Neural cell (in vitro differentiated cells): Measurements from ENCODE around the gene CENPX. TPM values are rescaled to one million over a fixed set of nuclear protein-coding genes. Genes with fewer than 3 reads are reported as not detected.

ENCODE experiments used
- H2AFZ ChIP-seq: fragments of 200-600, 300-800 bp; sonication (generic), shearing (Covaris generic); 2 replicates; pipeline ENCODE4 v1.6.0; 2014; ENCODE audit warnings: low read depth, mild to moderate bottlenecking, antibody characterized with exemption, low read length, moderate library complexity
- H3F3A ChIP-seq: fragments of 200-600 bp; shearing (Covaris generic); 2 replicates; pipeline ENCODE4 v1.6.1; 2016; ENCODE audit warnings: mild to moderate bottlenecking, moderate library complexity, mixed read lengths, antibody characterized with exemption, low read length; ENCODE audit not compliant: insufficient read depth, poor library complexity, severe bottlenecking
- H3K27ac ChIP-seq: fragments of 200-600, 300-800 bp; sonication (generic), shearing (Covaris generic); 2 replicates; pipeline ENCODE4 v1.5.1; 2014; ENCODE audit warnings: mild to moderate bottlenecking, low read length, moderate library complexity
- H3K27me3 ChIP-seq: fragments of 300-800, 200-600 bp; sonication (generic), shearing (Covaris generic); 2 replicates; pipeline ENCODE4 v1.6.0; 2014; ENCODE audit warnings: mild to moderate bottlenecking, low read depth, low read length, moderate library complexity; ENCODE audit not compliant: insufficient read depth
- H3K36me3 ChIP-seq: fragments of 300-800, 200-600 bp; sonication (generic), shearing (Covaris generic); 2 replicates; pipeline ENCODE4 v1.5.1; 2014; ENCODE audit warnings: mild to moderate bottlenecking, antibody characterized with exemption, low read length, moderate library complexity; ENCODE audit not compliant: insufficient read depth
- H3K4me2 ChIP-seq: fragments of 300-800, 200-600 bp; sonication (generic), shearing (Covaris generic); 2 replicates; pipeline ENCODE4 v1.6.0; 2014; ENCODE audit warnings: mild to moderate bottlenecking, low read length
- H3K4me3 ChIP-seq: fragments of 300-800, 200-600 bp; sonication (generic), shearing (Covaris generic); 2 replicates; pipeline ENCODE4 v1.5.1; 2014; ENCODE audit warnings: mild to moderate bottlenecking, low read length, moderate library complexity
- H3K79me2 ChIP-seq: fragments of 200-600 bp; shearing (Covaris generic); replicated peaks from 2 replicates; pipeline ENCODE4 v1.6.0; 2014; ENCODE audit warnings: mild to moderate bottlenecking, low read length, moderate library complexity; ENCODE audit not compliant: insufficient read depth
- H3K9ac ChIP-seq: fragments of 300-800, 200-600 bp; sonication (generic), shearing (Covaris generic); 2 replicates; pipeline ENCODE4 v1.6.1; 2016; ENCODE audit warnings: mild to moderate bottlenecking, low read length, mixed read lengths
- H3K9me2 ChIP-seq: fragments of 200-600 bp; shearing (Covaris generic); 2 replicates; pipeline ENCODE4 v1.6.1; 2016; ENCODE audit warnings: mild to moderate bottlenecking, low read length, mixed read lengths; ENCODE audit not compliant: insufficient read depth
- H3K9me3 ChIP-seq: fragments of 200-600, 300-800 bp; sonication (generic), shearing (Covaris generic); 2 replicates; pipeline ENCODE4 v1.6.1; 2016; ENCODE audit warnings: mild to moderate bottlenecking, mixed run types, low read length, moderate library complexity, mixed read lengths
- H4K20me1 ChIP-seq: fragments of 200-600 bp; shearing (Covaris generic); 2 replicates; pipeline ENCODE4 v1.6.1; 2016; ENCODE audit warnings: mild to moderate bottlenecking, mixed run types; ENCODE audit not compliant: insufficient read depth
- EP300 ChIP-seq: fragments of 450-650 bp; conservative IDR thresholded peaks from 2 replicates; pipeline ENCODE4 v1.6.1; 2014; ENCODE audit warnings: antibody characterized with exemption, mild to moderate bottlenecking, moderate library complexity; ENCODE audit not compliant: poor library complexity, severe bottlenecking
- EZH2 ChIP-seq: fragments of 200-600, 300-800 bp; shearing (Covaris generic), sonication (generic); IDR thresholded peaks from 2 replicates; pipeline ENCODE4 v1.6.1; 2014; ENCODE audit warnings: antibody characterized with exemption, low read length, borderline replicate concordance, mild to moderate bottlenecking; ENCODE audit not compliant: insufficient read depth, poor library complexity, severe bottlenecking
- MXI1 ChIP-seq: fragments of 450-650 bp; conservative IDR thresholded peaks from 2 replicates; pipeline ENCODE4 v1.6.1; 2014; ENCODE audit warnings: antibody characterized with exemption, mild to moderate bottlenecking; ENCODE audit not compliant: poor library complexity, severe bottlenecking
- POLR2AphosphoS5 ChIP-seq: IDR thresholded peaks from 2 replicates; pipeline ENCODE4 v1.6.1; 2012
- RAD21 ChIP-seq: fragments of 450-650 bp; conservative IDR thresholded peaks from 2 replicates; pipeline ENCODE4 v1.6.1; 2014; ENCODE audit warnings: antibody characterized with exemption, mild to moderate bottlenecking, moderate library complexity
- SMC3 ChIP-seq: fragments of 450-650 bp; conservative IDR thresholded peaks from 2 replicates; pipeline ENCODE4 v1.6.1; 2014; ENCODE audit warnings: antibody characterized with exemption, mild to moderate bottlenecking, moderate library complexity; ENCODE audit not compliant: poor library complexity
- TAF1 ChIP-seq: IDR thresholded peaks from 2 replicates; pipeline ENCODE4 v1.6.1; 2012; ENCODE audit warnings: low read depth
- polyA plus RNA-seq: library from polyadenylated mRNA; depleted of rRNA; stranded (reverse); fragments of >200 nt; gene quantifications from 2 replicates; pipeline ENCODE4 v1.2.3, GENCODE V29; 2014
- TF ChIP-seq, protein P1 (sequence below): IDR thresholded peaks from 2 replicates; pipeline ENCODE4 v1.6.1; 2012; ENCODE audit warnings: borderline replicate concordance
- TF ChIP-seq, protein P2 (sequence below): fragments of 450-650 bp; IDR thresholded peaks from 2 replicates; pipeline ENCODE4 v1.5.1; 2014; ENCODE audit warnings: antibody characterized with exemption, mild to moderate bottlenecking, moderate library complexity; ENCODE audit not compliant: poor library complexity, severe bottlenecking

CENPX gene
- polyA plus RNA-seq, 1 donor from 2014 or later = 205 TPM

DNA sequence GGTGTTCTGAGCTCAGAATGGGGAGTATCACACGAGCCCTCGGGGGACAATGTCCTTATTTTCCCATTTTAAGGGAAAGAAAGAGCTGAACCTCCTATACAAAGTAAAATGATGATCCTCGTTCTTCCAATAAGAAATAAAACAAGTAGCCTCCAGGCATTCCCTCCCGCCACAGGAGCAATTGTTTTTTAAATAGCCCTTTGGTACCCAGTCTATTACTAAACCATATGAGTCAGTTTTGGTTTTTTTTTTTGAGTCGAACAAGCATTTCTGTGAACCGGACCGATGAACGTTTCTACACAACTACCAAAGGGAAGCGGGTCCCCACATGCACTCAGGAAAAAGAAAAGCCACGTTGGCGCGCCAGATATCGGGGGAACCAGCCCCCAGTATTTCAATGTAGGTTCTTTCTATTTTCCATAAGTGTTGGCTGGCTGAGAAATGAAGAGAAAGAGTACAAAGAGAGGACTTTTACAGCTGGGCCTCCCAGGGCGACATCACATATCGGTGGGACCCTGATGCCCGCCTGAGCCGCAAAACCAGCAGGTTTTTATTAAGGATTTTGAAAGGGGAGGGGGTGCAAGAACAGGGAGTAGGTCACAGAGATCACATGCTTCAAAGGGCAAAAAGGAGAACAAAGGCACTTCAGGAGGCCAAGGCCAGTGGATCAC lies 18.6 kb upstream of the CENPX start:
- H2AFZ ChIP-seq = no peak overlapping the region
- no peaks in the 10 kb centered on the region for H4K20me1 ChIP-seq
- no peak overlapping the region for H3K27ac ChIP-seq
- no peak overlapping the region for H3K4me2 ChIP-seq
- no peaks in the 10 kb centered on the region for H3K27me3 ChIP-seq
- TF ChIP-seq, protein P1, sequence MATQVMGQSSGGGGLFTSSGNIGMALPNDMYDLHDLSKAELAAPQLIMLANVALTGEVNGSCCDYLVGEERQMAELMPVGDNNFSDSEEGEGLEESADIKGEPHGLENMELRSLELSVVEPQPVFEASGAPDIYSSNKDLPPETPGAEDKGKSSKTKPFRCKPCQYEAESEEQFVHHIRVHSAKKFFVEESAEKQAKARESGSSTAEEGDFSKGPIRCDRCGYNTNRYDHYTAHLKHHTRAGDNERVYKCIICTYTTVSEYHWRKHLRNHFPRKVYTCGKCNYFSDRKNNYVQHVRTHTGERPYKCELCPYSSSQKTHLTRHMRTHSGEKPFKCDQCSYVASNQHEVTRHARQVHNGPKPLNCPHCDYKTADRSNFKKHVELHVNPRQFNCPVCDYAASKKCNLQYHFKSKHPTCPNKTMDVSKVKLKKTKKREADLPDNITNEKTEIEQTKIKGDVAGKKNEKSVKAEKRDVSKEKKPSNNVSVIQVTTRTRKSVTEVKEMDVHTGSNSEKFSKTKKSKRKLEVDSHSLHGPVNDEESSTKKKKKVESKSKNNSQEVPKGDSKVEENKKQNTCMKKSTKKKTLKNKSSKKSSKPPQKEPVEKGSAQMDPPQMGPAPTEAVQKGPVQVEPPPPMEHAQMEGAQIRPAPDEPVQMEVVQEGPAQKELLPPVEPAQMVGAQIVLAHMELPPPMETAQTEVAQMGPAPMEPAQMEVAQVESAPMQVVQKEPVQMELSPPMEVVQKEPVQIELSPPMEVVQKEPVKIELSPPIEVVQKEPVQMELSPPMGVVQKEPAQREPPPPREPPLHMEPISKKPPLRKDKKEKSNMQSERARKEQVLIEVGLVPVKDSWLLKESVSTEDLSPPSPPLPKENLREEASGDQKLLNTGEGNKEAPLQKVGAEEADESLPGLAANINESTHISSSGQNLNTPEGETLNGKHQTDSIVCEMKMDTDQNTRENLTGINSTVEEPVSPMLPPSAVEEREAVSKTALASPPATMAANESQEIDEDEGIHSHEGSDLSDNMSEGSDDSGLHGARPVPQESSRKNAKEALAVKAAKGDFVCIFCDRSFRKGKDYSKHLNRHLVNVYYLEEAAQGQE = no peak
- TF ChIP-seq RAD21 (no peak), EZH2 (no peak), EP300 (no peak), MXI1 (no peak), POLR2AphosphoS5 (no peak), SMC3 (no peak), TAF1 (no peak)
- TF ChIP-seq, protein P2, sequence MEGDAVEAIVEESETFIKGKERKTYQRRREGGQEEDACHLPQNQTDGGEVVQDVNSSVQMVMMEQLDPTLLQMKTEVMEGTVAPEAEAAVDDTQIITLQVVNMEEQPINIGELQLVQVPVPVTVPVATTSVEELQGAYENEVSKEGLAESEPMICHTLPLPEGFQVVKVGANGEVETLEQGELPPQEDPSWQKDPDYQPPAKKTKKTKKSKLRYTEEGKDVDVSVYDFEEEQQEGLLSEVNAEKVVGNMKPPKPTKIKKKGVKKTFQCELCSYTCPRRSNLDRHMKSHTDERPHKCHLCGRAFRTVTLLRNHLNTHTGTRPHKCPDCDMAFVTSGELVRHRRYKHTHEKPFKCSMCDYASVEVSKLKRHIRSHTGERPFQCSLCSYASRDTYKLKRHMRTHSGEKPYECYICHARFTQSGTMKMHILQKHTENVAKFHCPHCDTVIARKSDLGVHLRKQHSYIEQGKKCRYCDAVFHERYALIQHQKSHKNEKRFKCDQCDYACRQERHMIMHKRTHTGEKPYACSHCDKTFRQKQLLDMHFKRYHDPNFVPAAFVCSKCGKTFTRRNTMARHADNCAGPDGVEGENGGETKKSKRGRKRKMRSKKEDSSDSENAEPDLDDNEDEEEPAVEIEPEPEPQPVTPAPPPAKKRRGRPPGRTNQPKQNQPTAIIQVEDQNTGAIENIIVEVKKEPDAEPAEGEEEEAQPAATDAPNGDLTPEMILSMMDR = no peak
- no peaks in the 10 kb centered on the region for H3K9me3 ChIP-seq
- H3F3A ChIP-seq = peaks cover 8% of the 10 kb centered on the region
- H3K36me3 ChIP-seq = no peaks in the 10 kb centered on the region
- H3K4me3 ChIP-seq = no peak overlapping the region
- no peak overlapping the region for H3K9ac ChIP-seq
- no peaks in the 10 kb centered on the region for H3K79me2 ChIP-seq
- no peaks in the 10 kb centered on the region for H3K9me2 ChIP-seq

DNA sequence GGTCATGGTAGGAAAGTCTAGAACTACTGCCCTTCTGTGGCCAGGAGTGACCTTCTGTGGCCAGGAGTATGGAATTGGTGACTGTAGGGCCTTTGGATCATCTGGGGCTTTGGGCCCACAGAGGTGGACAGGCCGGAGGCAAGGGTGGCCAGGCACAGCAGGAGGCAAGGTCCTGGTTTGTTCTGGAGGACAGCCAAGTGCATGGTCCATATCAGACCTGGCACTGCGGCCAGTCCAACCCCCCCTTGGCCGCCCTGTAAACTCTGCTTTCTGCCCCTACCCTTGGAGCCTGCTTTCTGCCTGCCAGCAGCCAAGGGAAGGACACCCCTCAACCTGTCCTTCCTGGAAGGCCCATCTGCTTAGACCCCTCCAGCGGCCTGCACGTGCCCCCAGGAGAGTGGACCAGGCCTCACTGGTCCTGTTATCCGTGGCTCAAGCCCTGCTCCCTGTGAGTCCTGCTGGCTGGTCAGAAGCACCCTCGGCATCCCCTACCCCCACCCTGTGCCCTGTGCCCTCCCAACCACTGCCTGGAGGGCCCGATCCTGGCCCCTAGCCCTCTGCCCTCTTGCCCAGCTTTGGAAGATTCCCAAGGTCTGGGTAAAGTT lies 17.1 kb upstream of the CENPX start:
- TF ChIP-seq EP300 = no peak
- TF ChIP-seq, protein P1 = no peak
- TF ChIP-seq EZH2 = no peak
- TF ChIP-seq RAD21 = no peak
- no peak for TF ChIP-seq MXI1
- TF ChIP-seq, protein P2 = no peak
- TF ChIP-seq SMC3 = no peak
- no peak for TF ChIP-seq TAF1
- TF ChIP-seq POLR2AphosphoS5 = no peak
- H3K27ac ChIP-seq = no peak overlapping the region
- peaks cover 8% of the 10 kb centered on the region for H3F3A ChIP-seq
- H3K9me3 ChIP-seq = no peaks in the 10 kb centered on the region
- H4K20me1 ChIP-seq = no peaks in the 10 kb centered on the region
- H3K36me3 ChIP-seq = no peaks in the 10 kb centered on the region
- H3K9ac ChIP-seq = no peak overlapping the region
- no peaks in the 10 kb centered on the region for H3K9me2 ChIP-seq
- no peak overlapping the region for H3K4me3 ChIP-seq
- H3K4me2 ChIP-seq = no peak overlapping the region
- no peaks in the 10 kb centered on the region for H3K79me2 ChIP-seq
- H2AFZ ChIP-seq = no peak overlapping the region
- no peaks in the 10 kb centered on the region for H3K27me3 ChIP-seq
